Stimulated activated CD4-positive, alpha-beta T cell treated with anti-CD3 and anti-CD28 coated beads, Interleukin-12 subunit alpha, Interleukin-12 subunit beta, amount 100 ng/mL, for 48 hours (primary cell): Measurements from ENCODE around the gene ULK3.
A peak's percentile ranks its signal among the peaks of the same experiment; 100 is the strongest.

ENCODE experiments used
- DNase-seq, 3 donors: peaks; one replicate each; pipeline ENCODE4 v3.0.0-alpha.2; 2020; ENCODE audit warnings: low read depth in 2 of 3, low spot score in 1 of 3

The ULK3 gene

GRCh38 chr15:74800559-74801094, 42.3 kb downstream of the ULK3 start:
- no peak for DNase-seq

GRCh38 chr15:74799856-74800558, 42.9 kb downstream of the ULK3 start:
- DNase-seq = peak; percentile 76 to 82 (median 77)

- no peak for DNase-seq
Measured at GRCh38 chr15:74799255-74799855, 43.6 kb downstream of the ULK3 start.

GRCh38 chr15:74798388-74799254, 44.3 kb downstream of the ULK3 start:
- DNase-seq = no peak

GRCh38 chr15:74795966-74796625, 46.9 kb downstream of the ULK3 start:
- DNase-seq = peak in 1 of 3 donors; percentile 38

- DNase-seq = no peak
Measured at GRCh38 chr15:74794970-74795349, 48.0 kb downstream of the ULK3 start.

GRCh38 chr15:74794248-74794969, 48.5 kb downstream of the ULK3 start:
- no peak for DNase-seq

- DNase-seq = peak in 1 of 3 donors; percentile 39
Measured at GRCh38 chr15:74793135-74794028, 49.6 kb downstream of the ULK3 start.

- no peak for DNase-seq
Measured at GRCh38 chr15:74792227-74793016, 50.5 kb downstream of the ULK3 start.

GRCh38 chr15:74791667-74792066, 51.3 kb downstream of the ULK3 start:
- no peak for DNase-seq

GRCh38 chr15:74791007-74791406, 51.9 kb downstream of the ULK3 start:
- DNase-seq = no peak

GRCh38 chr15:74790080-74790916, 52.7 kb downstream of the ULK3 start:
- DNase-seq = no peak

- no peak for DNase-seq
Measured at GRCh38 chr15:74789741-74790079, 53.2 kb downstream of the ULK3 start.

- DNase-seq = no peak
Measured at GRCh38 chr15:74789171-74789631, 53.8 kb downstream of the ULK3 start.

- no peak for DNase-seq
Measured at GRCh38 chr15:74788683-74789151, 54.2 kb downstream of the ULK3 start.

- no peak for DNase-seq
Measured at GRCh38 chr15:74788042-74788682, 54.8 kb downstream of the ULK3 start.
